ENCODE data around the gene ZNF101.

ZNF101 gene

GRCh38 chr19:19668230-19669012 lies at the start of gene ZNF101:
ZNF101 (plus strand) TSS chr19:19668839; CDS start chr19:19668964, 125 bp downstream.
- TF ChIP-seq CTCF (IDR thresholded peaks at IDR 0.05; ENCODE audit: insufficient read depth, low read depth, low read length, missing control alignments): no peak
- peak; percentile 99 for DNase-seq (ENCODE audit: low read depth)
- peak within 1 kb of the TSS; percentile 100 for H3K4me3 ChIP-seq (ENCODE audit: low read depth, low read length)

DNA sequence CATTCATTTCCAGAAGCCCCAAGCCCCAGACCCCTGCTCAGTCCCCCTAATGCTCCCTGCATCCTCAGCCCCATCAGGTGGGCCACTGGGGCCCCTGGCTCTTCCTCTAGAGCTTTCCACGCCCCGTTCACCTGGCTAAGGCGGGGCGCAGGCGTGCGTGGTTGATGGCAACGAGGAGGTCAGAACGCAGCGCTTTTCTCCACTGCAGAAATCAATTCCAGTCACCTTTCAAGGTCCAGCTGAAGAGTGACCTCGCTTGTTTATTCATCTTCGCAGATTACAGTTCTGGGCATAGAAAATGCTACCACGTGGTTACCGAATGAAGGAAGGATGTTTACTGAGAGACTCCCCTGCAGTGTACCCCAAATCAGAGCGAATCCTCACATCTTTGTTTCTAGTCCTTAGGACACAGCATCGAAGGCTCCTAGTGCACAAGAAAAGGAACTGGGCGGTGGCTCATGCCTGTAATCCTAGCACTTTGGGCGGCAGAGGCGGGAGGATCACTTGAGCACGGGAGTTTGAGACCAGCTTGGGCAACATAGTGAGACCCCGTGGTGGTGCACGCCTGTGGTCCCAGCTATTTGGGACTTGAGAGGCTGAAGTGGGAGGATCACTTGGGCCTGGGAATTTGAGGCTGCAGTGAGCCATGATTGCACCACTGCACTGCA lies 49.3 kb upstream of the ZNF101 start:
- DNase-seq (ENCODE audit: low read depth): no peak
- peak overlapping the region; percentile 35; the same call in 1 of the 2 replicates for H3K4me3 ChIP-seq (ENCODE audit: low read depth, low read length)
- no peak for TF ChIP-seq CTCF (IDR thresholded peaks at IDR 0.05; ENCODE audit: insufficient read depth, low read depth, low read length, missing control alignments)

GRCh38 chr19:19619849-19620210 lies 48.8 kb upstream of the ZNF101 start:
- DNase-seq (ENCODE audit: low read depth): no peak
- no peak for TF ChIP-seq CTCF (IDR thresholded peaks at IDR 0.05; ENCODE audit: insufficient read depth, low read depth, low read length, missing control alignments)
- no peak overlapping the region for H3K4me3 ChIP-seq (ENCODE audit: low read depth, low read length)

DNA sequence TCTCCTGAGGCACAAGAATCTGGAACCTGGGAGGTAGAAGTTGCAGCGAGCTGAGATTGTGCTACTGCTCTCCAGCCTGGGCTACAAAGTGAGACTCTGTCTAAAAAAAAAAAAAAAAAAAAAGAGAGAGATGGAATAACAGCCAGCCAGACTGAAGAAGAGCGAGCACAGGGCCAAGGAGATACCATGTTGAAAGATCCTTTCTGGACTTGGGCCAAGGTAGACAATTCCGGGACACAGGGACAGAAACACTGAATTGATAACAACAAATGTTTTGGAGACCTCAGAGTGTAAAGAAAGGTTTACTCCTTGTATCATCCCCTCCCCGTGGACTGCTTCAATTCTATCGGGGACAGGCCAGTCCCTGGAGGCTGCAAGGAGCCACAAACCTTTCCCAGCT lies 45.3 kb upstream of the ZNF101 start:
- no peak for TF ChIP-seq CTCF (IDR thresholded peaks at IDR 0.05; ENCODE audit: insufficient read depth, low read depth, low read length, missing control alignments)

GRCh38 chr19:19624032-19624570 lies 44.5 kb upstream of the ZNF101 start:
- no peak overlapping the region for H3K4me3 ChIP-seq (ENCODE audit: low read depth, low read length)
- no peak for TF ChIP-seq CTCF (IDR thresholded peaks at IDR 0.05; ENCODE audit: insufficient read depth, low read depth, low read length, missing control alignments)
- DNase-seq (ENCODE audit: low read depth): no peak

More for the DNA sequence above, 45.3 kb upstream of the ZNF101 start:
- H3K4me3 ChIP-seq (ENCODE audit: low read depth, low read length): no peak overlapping the region
- DNase-seq (ENCODE audit: low read depth): no peak

DNA sequence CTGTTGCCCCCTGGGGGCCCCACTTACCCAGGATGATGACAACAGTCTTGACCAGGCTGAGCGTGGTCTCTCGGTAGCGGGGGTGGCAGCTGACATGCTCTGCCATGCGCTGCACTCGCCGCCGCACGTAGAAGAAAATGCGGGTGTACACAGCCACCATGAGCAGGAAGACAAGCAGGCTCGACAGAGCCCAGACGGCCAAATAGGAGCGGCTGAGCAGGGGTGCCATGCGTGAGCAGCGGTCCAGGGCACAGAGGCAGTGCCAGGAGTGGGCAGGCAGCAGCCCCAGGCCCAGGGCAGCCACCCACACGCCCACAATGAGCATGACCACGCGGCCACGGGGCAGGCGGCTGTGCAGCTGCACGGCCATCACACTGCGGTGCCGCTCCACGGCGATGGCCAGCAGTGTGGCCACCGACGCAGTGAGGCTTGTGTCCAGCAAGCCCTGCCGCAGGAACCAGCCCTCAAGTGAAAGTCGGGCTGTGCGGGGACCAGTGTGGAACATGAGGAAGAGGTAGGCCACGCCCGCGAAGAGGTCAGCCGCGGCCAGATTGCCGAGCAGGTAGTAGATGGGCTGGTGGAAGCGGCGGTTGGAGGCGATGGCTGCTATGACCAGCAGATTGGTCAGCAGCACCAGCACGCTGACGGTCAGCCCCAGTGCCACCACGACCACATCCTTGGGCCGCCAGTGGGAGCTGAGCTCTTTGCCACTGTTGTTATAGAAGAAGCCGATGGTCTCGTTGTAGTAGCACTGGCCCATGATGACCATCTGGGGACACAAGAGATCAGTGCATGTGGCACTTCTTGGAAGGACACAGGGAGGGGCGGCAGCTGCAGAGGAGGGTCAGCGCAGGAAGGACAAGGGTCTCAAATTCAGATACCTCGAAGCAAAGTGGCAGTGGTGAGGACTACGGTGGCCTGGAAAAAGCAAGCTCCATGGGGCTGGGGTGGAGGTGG lies 41.8 kb upstream of the ZNF101 start:
- DNase-seq (ENCODE audit: low read depth): no peak
- TF ChIP-seq CTCF (IDR thresholded peaks at IDR 0.05; ENCODE audit: insufficient read depth, low read depth, low read length, missing control alignments): no peak
- H3K4me3 ChIP-seq (ENCODE audit: low read depth, low read length): peak overlapping the region; percentile 65

Data from GM12865 (cell line).